Gastrocnemius medialis (tissue), 4 donors: ENCODE data around the gene SLC8A3.

ENCODE experiments used
- POLR2A ChIP-seq, 2 donors: fragments of 450-650 bp; IDR thresholded peaks; one replicate each; pipeline ENCODE4 v1.6.1; 2017; ENCODE audit warnings: antibody characterized with exemption in 2 of 2, mild to moderate bottlenecking in 2 of 2, moderate library complexity in 2 of 2
- TF ChIP-seq, protein P1 (sequence below), 5 experiments: fragments of 450-650 bp in 3 of 5; fragments of 200-600 bp in 2 of 5; sonication (generic) in 2 of 5; IDR thresholded peaks in 4 of 5; conservative IDR thresholded peaks in 1 of 5; 1 replicate in 4 of 5; 2 replicates in 1 of 5; pipeline ENCODE4 v1.5.1; 2016 to 2019; ENCODE audit warnings: antibody characterized with exemption in 5 of 5, mild to moderate bottlenecking in 3 of 5, moderate library complexity in 3 of 5

- TF ChIP-seq, protein P1, sequence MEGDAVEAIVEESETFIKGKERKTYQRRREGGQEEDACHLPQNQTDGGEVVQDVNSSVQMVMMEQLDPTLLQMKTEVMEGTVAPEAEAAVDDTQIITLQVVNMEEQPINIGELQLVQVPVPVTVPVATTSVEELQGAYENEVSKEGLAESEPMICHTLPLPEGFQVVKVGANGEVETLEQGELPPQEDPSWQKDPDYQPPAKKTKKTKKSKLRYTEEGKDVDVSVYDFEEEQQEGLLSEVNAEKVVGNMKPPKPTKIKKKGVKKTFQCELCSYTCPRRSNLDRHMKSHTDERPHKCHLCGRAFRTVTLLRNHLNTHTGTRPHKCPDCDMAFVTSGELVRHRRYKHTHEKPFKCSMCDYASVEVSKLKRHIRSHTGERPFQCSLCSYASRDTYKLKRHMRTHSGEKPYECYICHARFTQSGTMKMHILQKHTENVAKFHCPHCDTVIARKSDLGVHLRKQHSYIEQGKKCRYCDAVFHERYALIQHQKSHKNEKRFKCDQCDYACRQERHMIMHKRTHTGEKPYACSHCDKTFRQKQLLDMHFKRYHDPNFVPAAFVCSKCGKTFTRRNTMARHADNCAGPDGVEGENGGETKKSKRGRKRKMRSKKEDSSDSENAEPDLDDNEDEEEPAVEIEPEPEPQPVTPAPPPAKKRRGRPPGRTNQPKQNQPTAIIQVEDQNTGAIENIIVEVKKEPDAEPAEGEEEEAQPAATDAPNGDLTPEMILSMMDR (IDR thresholded peaks at IDR 0.05 in 4 of 5, conservative IDR thresholded peaks at IDR 0.05 in 1 of 5), result no peak
- TF ChIP-seq POLR2A (IDR thresholded peaks at IDR 0.05), result no peak
Observed at GRCh38 chr14:70152704-70153103, 36.0 kb downstream of the SLC8A3 start.
